Lower leg skin (tissue), 3 donors: ENCODE measurements around the gene POU5F2.

Experiments used
- CTCF ChIP-seq, 3 donors: fragments of 450-650 bp; IDR thresholded peaks; one replicate each; pipeline ENCODE4 v1.5.1; 2016; ENCODE audit warnings: antibody characterized with exemption in 3 of 3, mild to moderate bottlenecking in 3 of 3, moderate library complexity in 2 of 3
- POLR2A ChIP-seq, 2 donors: fragments of 450-650 bp; IDR thresholded peaks; one replicate each; pipeline ENCODE4 v1.6.1; 2016 to 2017; ENCODE audit warnings: antibody characterized with exemption in 2 of 2, mild to moderate bottlenecking in 1 of 2, moderate library complexity in 1 of 2

GRCh38 chr5:93748875-93749397 is 7.5 kb upstream of the POU5F2 start:
- TF ChIP-seq CTCF (IDR thresholded peaks at IDR 0.05) (no peak), POLR2A (IDR thresholded peaks at IDR 0.05) (no peak)
